K562 (cell line): Measurements from ENCODE around the gene PRICKLE2. TPM values are rescaled to one million over a fixed set of nuclear protein-coding genes. Genes with fewer than 3 reads are reported as not detected.

Experiments used
- ATAC-seq: fragments of 200-7000 bp; cut with Tn5 transposase; 3 replicates; pipeline ENCODE4 v1.9.1; 2020; ENCODE audit warnings: moderate library complexity
- BruUV-seq: library from RNA; stranded (reverse); fragments of 400-500 nt; replicated peaks from 2 replicates; lab custom pipeline; 2021; lab: Mats Ljungman, UMichigan
- CTCF ChIA-PET: fragments of 300-600 bp; formaldehyde crosslinking; extraction: SDS; loops from one replicate; lab custom pipeline; 2021; ENCODE audit warnings: low intra/inter-chr PET ratio; lab: Yijun Ruan, JAX
- POLR2A ChIA-PET: fragments of 300-600, 350-650 bp; sonication (Branson Sonifier 250); formaldehyde crosslinking; extraction: SDS; loops from one replicate; lab custom pipeline; 2021; ENCODE audit warnings: antibody characterized with exemption, inconsistent platforms; lab: Yijun Ruan, JAX
- DNase-seq, 4 experiments: peaks; one replicate each; pipeline versions ENCODE4 v3.0.0 to v3.0.0-alpha.2; 2011 to 2018; ENCODE audit warnings: low spot score in 3 of 4, mixed read lengths in 3 of 4; ENCODE audit errors: extremely low read depth in 1 of 4
- FAIRE-seq: peaks from 2 replicates; lab custom pipeline; 2011; peaks lifted over from hg19 to GRCh38; lab: Jason Lieb, UNC
- H2AFZ ChIP-seq: 2 replicates; pipeline ENCODE4 v1.6.0; 2011; ENCODE audit warnings: low read depth, low read length, control low read depth, inconsistent platforms
- H3K27ac ChIP-seq: fragments of 200-600 bp; 3 replicates; pipeline ENCODE4 v1.8.0; 2011; ENCODE audit warnings: low read depth, mild to moderate bottlenecking, control low read depth, inconsistent platforms, low read length, moderate library complexity, mixed read lengths; ENCODE audit errors: extremely low read depth
- H3K27me3 ChIP-seq, 2 experiments: fragments of 300-600 bp in 1 of 2; 2 replicates in 1 of 2; 3 replicates in 1 of 2; pipeline versions ENCODE4 v1.6.0 to v1.8.0; 2011; ENCODE audit warnings: inconsistent platforms in 2 of 2, low read length in 2 of 2, mild to moderate bottlenecking in 1 of 2, mixed read lengths in 1 of 2, moderate library complexity in 1 of 2; ENCODE audit not compliant: control insufficient read depth in 2 of 2, insufficient read depth in 2 of 2
- H3K36me3 ChIP-seq: fragments of 300-600 bp; 3 replicates; pipeline ENCODE4 v1.8.0; 2011; ENCODE audit warnings: mild to moderate bottlenecking, low read length, inconsistent platforms; ENCODE audit not compliant: control insufficient read depth, insufficient read depth
- H3K4me1 ChIP-seq, 2 experiments: fragments of 200-600 bp in 1 of 2; replicated peaks in 1 of 2; 2 replicates in 1 of 2; 3 replicates in 1 of 2; pipeline versions ENCODE4 v1.5.1 to v1.8.0; 2011; ENCODE audit warnings: inconsistent platforms in 2 of 2, low read length in 2 of 2, mild to moderate bottlenecking in 1 of 2, mixed read lengths in 1 of 2, moderate library complexity in 1 of 2; ENCODE audit not compliant: control insufficient read depth in 2 of 2, insufficient read depth in 2 of 2
- H3K4me2 ChIP-seq: 2 replicates; pipeline ENCODE4 v1.6.1; 2011; ENCODE audit warnings: low read length, control low read depth, inconsistent platforms, mixed read lengths; ENCODE audit not compliant: insufficient read depth
- H3K4me3 ChIP-seq: fragments of 200-600 bp; sonication (generic), shearing (Covaris generic); 2 replicates; pipeline ENCODE4 v1.5.1; 2016; ENCODE audit warnings: control low read depth, inconsistent platforms
- H3K79me2 ChIP-seq: fragments of 200-600 bp; 3 replicates; pipeline ENCODE4 v1.8.0; 2011; ENCODE audit warnings: low read length, inconsistent platforms; ENCODE audit not compliant: control insufficient read depth, insufficient read depth
- H3K9ac ChIP-seq, 2 experiments: 2 replicates each; pipeline versions ENCODE4 v1.6.0 to v1.6.1; 2011; ENCODE audit warnings: low read depth in 2 of 2, low read length in 2 of 2, control low read depth in 1 of 2, inconsistent platforms in 1 of 2, mild to moderate bottlenecking in 1 of 2, mixed read lengths in 1 of 2; ENCODE audit not compliant: insufficient read depth in 1 of 2
- H3K9me1 ChIP-seq: one replicate; pipeline ENCODE4 v1.6.0; 2011; ENCODE audit warnings: inconsistent platforms, mild to moderate bottlenecking, low read length, moderate library complexity; ENCODE audit not compliant: control insufficient read depth, insufficient read depth
- H3K9me3 ChIP-seq: replicated peaks from 2 replicates; pipeline ENCODE4 v1.5.1; 2011; ENCODE audit warnings: low read depth, low read length, inconsistent platforms; ENCODE audit not compliant: control insufficient read depth, insufficient read depth
- H4K20me1 ChIP-seq: replicated peaks from 2 replicates; pipeline ENCODE4 v1.6.1; 2011; ENCODE audit warnings: low read length, inconsistent platforms, mixed read lengths; ENCODE audit not compliant: control insufficient read depth, insufficient read depth
- ESRRA ChIP-seq: fragments of 450-650 bp; IDR thresholded peaks from 2 replicates; pipeline ENCODE4 v1.6.1; 2014; ENCODE audit warnings: low read depth, mild to moderate bottlenecking, moderate library complexity, borderline replicate concordance
- FOXA1 ChIP-seq: fragments of 450-650 bp; IDR thresholded peaks from 2 replicates; pipeline ENCODE4 v1.6.1; 2016; ENCODE audit warnings: mild to moderate bottlenecking, borderline replicate concordance
- HNRNPL ChIP-seq: fragments of 200-400 bp; formaldehyde crosslinking; IDR thresholded peaks from 2 replicates; pipeline ENCODE4 v1.6.1; 2017; ENCODE audit warnings: low read depth, mild to moderate bottlenecking, low read length
- POLR2AphosphoS2 ChIP-seq: IDR thresholded peaks from 2 replicates; pipeline ENCODE4 v1.6.1; 2012; ENCODE audit warnings: low read length, improper control_type of control experiment
- WHSC1 ChIP-seq: IDR thresholded peaks from one replicate; pipeline ENCODE4 v1.6.1; 2012; ENCODE audit warnings: low read length, control low read depth, inconsistent platforms
- ZNF134 ChIP-seq: fragments of 250-450 bp; sonication (Bioruptor Pico); conservative IDR thresholded peaks from 2 replicates; pipeline ENCODE4 v1.4.0; 2020
- ZNF507 ChIP-seq: conservative IDR thresholded peaks from 2 replicates; pipeline ENCODE4 v1.6.1; 2017; ENCODE audit warnings: missing genetic modification characterization, missing compliant biosample characterization
- ZNF696 ChIP-seq: fragments of 250-450 bp; sonication (Bioruptor Pico); conservative IDR thresholded peaks from 2 replicates; pipeline ENCODE4 v1.4.0; 2020; ENCODE audit warnings: mild to moderate bottlenecking, moderate library complexity
- ZNF79 ChIP-seq: fragments of 250-450 bp; sonication (Bioruptor Pico); IDR thresholded peaks from 2 replicates; pipeline ENCODE4 v1.4.0; 2020; ENCODE audit warnings: low read depth, mild to moderate bottlenecking, moderate library complexity
- WGBS: fragments of 100-300 bp; shearing (Covaris generic); methylation state at CpG from one replicate; pipeline ENCODE4 v1.1.6; 2016; ENCODE audit warnings: low coverage, mixed read lengths; ENCODE audit not compliant: insufficient coverage; ENCODE audit errors: missing lambda C conversion rate; 5-methylcytosine and 5-hydroxymethylcytosine counted together
- in situ Hi-C: fragments of 300-500 bp; cut with MboI; formaldehyde crosslinking; loops from 4 replicates; pipeline ENCODE4 v1.15.0; 2018; ENCODE audit warnings: inconsistent platforms, mixed read lengths
- intact Hi-C: fragments of 100-400 bp; cut with micrococcal nuclease; formaldehyde crosslinking; loops from 2 replicates; pipeline ENCODE4 v1.14.2; 2022
- polyA plus RNA-seq, 8 experiments: library from polyadenylated mRNA; depleted of rRNA in 4 of 8; stranded (reverse) in 5 of 8; unstranded in 3 of 8; fragments of >200 nt; fragmentation: Nextera tagmentation in 2 of 8; fragmentation: Illumina TruSeq in 1 of 8; extraction: Ambion mirVana in 2 of 8; extraction: Trizol in 1 of 8; gene quantifications; 2 replicates each; pipeline versions ENCODE4 v1.2.1 to v1.2.3, GENCODE V29; 2011 to 2014; ENCODE audit warnings: inconsistent platforms in 1 of 8, missing spikeins in 1 of 8
- total RNA-seq, 7 experiments: library from RNA; depleted of rRNA in 6 of 7; stranded (reverse); fragments of >200 nt in 6 of 7; fragmentation: Illumina TruSeq in 2 of 7; extraction: Trizol in 2 of 7; gene quantifications; 2 replicates each; pipeline versions ENCODE4 v1.2.1 to v1.2.3, GENCODE V29; 2011 to 2021; ENCODE audit warnings: low replicate concordance in 1 of 7
- TF ChIP-seq, protein P1 (sequence below), 2 experiments: fragments of 450-650 bp; IDR thresholded peaks; 2 replicates each; pipeline ENCODE4 v1.6.1; 2018; ENCODE audit warnings: mild to moderate bottlenecking in 2 of 2, low read depth in 1 of 2; ENCODE audit not compliant: partially characterized antibody in 2 of 2
- TF ChIP-seq, protein P2 (sequence below): fragments of 450-650 bp; IDR thresholded peaks from 2 replicates; pipeline ENCODE4 v1.6.1; 2016; ENCODE audit warnings: antibody characterized with exemption
- TF ChIP-seq, protein P3 (sequence below): fragments of 450-650 bp; IDR thresholded peaks from 2 replicates; pipeline ENCODE4 v1.6.1; 2016; ENCODE audit warnings: missing biosample characterization, missing genetic modification characterization
- TF ChIP-seq, protein P4 (sequence below): fragments of 200-400 bp; formaldehyde crosslinking; IDR thresholded peaks from 2 replicates; pipeline ENCODE4 v1.6.1; 2017; ENCODE audit warnings: mild to moderate bottlenecking, low read depth, low read length, moderate library complexity
- TF ChIP-seq, protein P5 (sequence below): sonication (generic); formaldehyde crosslinking; IDR thresholded peaks from 2 replicates; pipeline ENCODE4 v1.8.0; 2022; ENCODE audit warnings: missing genetic modification reagents, mild to moderate bottlenecking, borderline replicate concordance

Gene PRICKLE2
- total and polyA plus RNA-seq, 9 of the 15 experiments (the other 6 are each of a cell fraction or from before 2014, with no cell fraction given): 0.07 to 0.09 TPM; not detected in 7

DNA sequence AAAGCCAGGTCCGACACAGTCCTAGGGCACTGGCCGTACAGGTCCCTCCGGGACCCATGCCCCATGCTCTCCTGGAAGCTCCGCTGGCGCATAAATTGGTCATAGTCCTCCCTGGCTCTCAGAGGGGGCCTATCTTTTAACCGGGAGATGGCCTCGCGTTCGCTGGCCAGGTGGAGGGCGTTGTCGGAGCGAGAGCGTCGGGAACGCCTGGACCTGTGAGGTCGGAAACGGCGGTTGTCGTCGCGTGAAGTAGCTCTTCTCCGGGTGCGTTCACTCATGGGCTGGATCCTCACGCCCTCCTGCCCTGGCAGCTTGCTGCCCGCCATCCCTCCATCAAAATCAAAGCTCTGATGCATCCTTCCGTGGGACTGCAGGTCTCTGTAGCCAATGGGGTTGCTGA, 126.0 kb downstream of the PRICKLE2 start:
- intact Hi-C loops: no loop called here
- TF ChIP-seq ZNF79 (CRISPR knock-in tag): no peak
- TF ChIP-seq, protein P1, sequence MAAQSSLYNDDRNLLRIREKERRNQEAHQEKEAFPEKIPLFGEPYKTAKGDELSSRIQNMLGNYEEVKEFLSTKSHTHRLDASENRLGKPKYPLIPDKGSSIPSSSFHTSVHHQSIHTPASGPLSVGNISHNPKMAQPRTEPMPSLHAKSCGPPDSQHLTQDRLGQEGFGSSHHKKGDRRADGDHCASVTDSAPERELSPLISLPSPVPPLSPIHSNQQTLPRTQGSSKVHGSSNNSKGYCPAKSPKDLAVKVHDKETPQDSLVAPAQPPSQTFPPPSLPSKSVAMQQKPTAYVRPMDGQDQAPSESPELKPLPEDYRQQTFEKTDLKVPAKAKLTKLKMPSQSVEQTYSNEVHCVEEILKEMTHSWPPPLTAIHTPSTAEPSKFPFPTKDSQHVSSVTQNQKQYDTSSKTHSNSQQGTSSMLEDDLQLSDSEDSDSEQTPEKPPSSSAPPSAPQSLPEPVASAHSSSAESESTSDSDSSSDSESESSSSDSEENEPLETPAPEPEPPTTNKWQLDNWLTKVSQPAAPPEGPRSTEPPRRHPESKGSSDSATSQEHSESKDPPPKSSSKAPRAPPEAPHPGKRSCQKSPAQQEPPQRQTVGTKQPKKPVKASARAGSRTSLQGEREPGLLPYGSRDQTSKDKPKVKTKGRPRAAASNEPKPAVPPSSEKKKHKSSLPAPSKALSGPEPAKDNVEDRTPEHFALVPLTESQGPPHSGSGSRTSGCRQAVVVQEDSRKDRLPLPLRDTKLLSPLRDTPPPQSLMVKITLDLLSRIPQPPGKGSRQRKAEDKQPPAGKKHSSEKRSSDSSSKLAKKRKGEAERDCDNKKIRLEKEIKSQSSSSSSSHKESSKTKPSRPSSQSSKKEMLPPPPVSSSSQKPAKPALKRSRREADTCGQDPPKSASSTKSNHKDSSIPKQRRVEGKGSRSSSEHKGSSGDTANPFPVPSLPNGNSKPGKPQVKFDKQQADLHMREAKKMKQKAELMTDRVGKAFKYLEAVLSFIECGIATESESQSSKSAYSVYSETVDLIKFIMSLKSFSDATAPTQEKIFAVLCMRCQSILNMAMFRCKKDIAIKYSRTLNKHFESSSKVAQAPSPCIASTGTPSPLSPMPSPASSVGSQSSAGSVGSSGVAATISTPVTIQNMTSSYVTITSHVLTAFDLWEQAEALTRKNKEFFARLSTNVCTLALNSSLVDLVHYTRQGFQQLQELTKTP (IDR thresholded peaks at IDR 0.05; ENCODE audit: low read depth in 1 of 2, partially characterized antibody in 2 of 2): no peak
- TF ChIP-seq, protein P2, sequence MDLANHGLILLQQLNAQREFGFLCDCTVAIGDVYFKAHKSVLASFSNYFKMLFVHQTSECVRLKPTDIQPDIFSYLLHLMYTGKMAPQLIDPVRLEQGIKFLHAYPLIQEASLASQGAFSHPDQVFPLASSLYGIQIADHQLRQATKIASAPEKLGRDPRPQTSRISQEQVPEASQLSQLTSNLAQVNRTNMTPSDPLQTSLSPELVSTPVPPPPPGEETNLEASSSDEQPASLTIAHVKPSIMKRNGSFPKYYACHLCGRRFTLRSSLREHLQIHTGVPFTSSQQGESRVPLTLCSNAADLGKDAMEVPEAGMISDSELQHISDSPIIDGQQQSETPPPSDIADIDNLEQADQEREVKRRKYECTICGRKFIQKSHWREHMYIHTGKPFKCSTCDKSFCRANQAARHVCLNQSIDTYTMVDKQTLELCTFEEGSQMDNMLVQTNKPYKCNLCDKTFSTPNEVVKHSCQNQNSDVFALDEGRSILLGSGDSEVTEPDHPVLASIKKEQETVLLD: no peak
- no peak for TF ChIP-seq ESRRA
- no peak for TF ChIP-seq POLR2AphosphoS2
- TF ChIP-seq, protein P3, sequence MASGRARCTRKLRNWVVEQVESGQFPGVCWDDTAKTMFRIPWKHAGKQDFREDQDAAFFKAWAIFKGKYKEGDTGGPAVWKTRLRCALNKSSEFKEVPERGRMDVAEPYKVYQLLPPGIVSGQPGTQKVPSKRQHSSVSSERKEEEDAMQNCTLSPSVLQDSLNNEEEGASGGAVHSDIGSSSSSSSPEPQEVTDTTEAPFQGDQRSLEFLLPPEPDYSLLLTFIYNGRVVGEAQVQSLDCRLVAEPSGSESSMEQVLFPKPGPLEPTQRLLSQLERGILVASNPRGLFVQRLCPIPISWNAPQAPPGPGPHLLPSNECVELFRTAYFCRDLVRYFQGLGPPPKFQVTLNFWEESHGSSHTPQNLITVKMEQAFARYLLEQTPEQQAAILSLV: no peak
- no peak for TF ChIP-seq ZNF134 (CRISPR knock-in tag)
- TF ChIP-seq FOXA1: no peak
- TF ChIP-seq HNRNPL: no peak
- no peak for TF ChIP-seq ZNF507 (tag)
- TF ChIP-seq WHSC1: no peak
- TF ChIP-seq, protein P4, sequence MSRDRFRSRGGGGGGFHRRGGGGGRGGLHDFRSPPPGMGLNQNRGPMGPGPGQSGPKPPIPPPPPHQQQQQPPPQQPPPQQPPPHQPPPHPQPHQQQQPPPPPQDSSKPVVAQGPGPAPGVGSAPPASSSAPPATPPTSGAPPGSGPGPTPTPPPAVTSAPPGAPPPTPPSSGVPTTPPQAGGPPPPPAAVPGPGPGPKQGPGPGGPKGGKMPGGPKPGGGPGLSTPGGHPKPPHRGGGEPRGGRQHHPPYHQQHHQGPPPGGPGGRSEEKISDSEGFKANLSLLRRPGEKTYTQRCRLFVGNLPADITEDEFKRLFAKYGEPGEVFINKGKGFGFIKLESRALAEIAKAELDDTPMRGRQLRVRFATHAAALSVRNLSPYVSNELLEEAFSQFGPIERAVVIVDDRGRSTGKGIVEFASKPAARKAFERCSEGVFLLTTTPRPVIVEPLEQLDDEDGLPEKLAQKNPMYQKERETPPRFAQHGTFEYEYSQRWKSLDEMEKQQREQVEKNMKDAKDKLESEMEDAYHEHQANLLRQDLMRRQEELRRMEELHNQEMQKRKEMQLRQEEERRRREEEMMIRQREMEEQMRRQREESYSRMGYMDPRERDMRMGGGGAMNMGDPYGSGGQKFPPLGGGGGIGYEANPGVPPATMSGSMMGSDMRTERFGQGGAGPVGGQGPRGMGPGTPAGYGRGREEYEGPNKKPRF: no peak
- TF ChIP-seq, protein P5, sequence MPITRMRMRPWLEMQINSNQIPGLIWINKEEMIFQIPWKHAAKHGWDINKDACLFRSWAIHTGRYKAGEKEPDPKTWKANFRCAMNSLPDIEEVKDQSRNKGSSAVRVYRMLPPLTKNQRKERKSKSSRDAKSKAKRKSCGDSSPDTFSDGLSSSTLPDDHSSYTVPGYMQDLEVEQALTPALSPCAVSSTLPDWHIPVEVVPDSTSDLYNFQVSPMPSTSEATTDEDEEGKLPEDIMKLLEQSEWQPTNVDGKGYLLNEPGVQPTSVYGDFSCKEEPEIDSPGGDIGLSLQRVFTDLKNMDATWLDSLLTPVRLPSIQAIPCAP: no peak
- no peak for TF ChIP-seq ZNF696 (CRISPR knock-in tag)

More for the DNA sequence above, 126.0 kb downstream of the PRICKLE2 start:
- H4K20me1 ChIP-seq: no peaks in the 10 kb centered on the region
- H2AFZ ChIP-seq: no peak overlapping the region
- H3K9me3 ChIP-seq: no peaks in the 10 kb centered on the region
- no peaks in the 10 kb centered on the region for H3K79me2 ChIP-seq
- no peaks in the 10 kb centered on the region for H3K9me1 ChIP-seq
- WGBS: 6% methylated on average over 17 of the region's 26 CpGs
- H3K27ac ChIP-seq: no peak overlapping the region
- H3K4me2 ChIP-seq: no peak overlapping the region
- no peak for FAIRE-seq
- ATAC-seq: no peak
- H3K36me3 ChIP-seq: no peaks in the 10 kb centered on the region
- no peak overlapping the region for H3K4me3 ChIP-seq
- BruUV-seq: no TSS peak
- H3K9ac ChIP-seq: no peak overlapping the region
- POLR2A ChIA-PET: no interaction called here
- CTCF ChIA-PET: no interaction called here
- in situ Hi-C loops: no loop called here
- peaks cover 0 to 12% of the 10 kb centered on the region in 2 experiments; a peak in 2 of 5 replicates for H3K27me3 ChIP-seq
- no peaks in the 10 kb centered on the region for H3K4me1 ChIP-seq
- DNase-seq: no peak
